Smooth muscle cell (in vitro differentiated cells): ENCODE results near the gene CACNA2D3. TPM values are rescaled to one million over a fixed set of nuclear protein-coding genes. Genes with fewer than 3 reads are reported as not detected.

Experiments
- DNase-seq: peaks from one replicate; lab custom pipeline; 2025; ENCODE audit not compliant: unreplicated experiment; lab: John Stamatoyannopoulos, UW
- H2AFZ ChIP-seq: fragments of 200-600 bp; sonication (generic); 2 replicates; pipeline ENCODE4 v1.6.0; 2016; ENCODE audit warnings: antibody characterized with exemption, low read depth, mild to moderate bottlenecking
- H3F3A ChIP-seq: fragments of 200-600 bp; sonication (generic); 2 replicates; pipeline ENCODE4 v1.6.0; 2017; ENCODE audit warnings: antibody characterized with exemption, low read depth
- H3K27ac ChIP-seq: fragments of 200-600 bp; sonication (generic); 2 replicates; pipeline ENCODE4 v1.5.1; 2016; ENCODE audit warnings: low read depth, mild to moderate bottlenecking
- H3K27me3 ChIP-seq: fragments of 200-600 bp; sonication (generic); 2 replicates; pipeline ENCODE4 v1.6.1; 2016; ENCODE audit warnings: low read depth, mild to moderate bottlenecking
- H3K36me3 ChIP-seq: fragments of 200-600 bp; sonication (generic); 2 replicates; pipeline ENCODE4 v1.5.1; 2016; ENCODE audit warnings: low read depth
- H3K4me1 ChIP-seq: fragments of 200-600 bp; sonication (generic); 2 replicates; pipeline ENCODE4 v1.5.1; 2016; ENCODE audit warnings: low read depth
- H3K4me2 ChIP-seq: fragments of 200-600 bp; sonication (generic); 2 replicates; pipeline ENCODE4 v1.6.0; 2016; ENCODE audit warnings: mild to moderate bottlenecking
- H3K4me3 ChIP-seq: fragments of 200-600 bp; sonication (generic); 2 replicates; pipeline ENCODE4 v1.5.1; 2016; ENCODE audit warnings: mild to moderate bottlenecking
- H3K79me2 ChIP-seq: fragments of 200-600 bp; sonication (generic); 2 replicates; pipeline ENCODE4 v1.6.0; 2016; ENCODE audit warnings: low read depth, mild to moderate bottlenecking
- H3K9ac ChIP-seq: fragments of 200-600 bp; sonication (generic); 2 replicates; pipeline ENCODE4 v1.6.0; 2016; ENCODE audit warnings: low read depth
- H3K9me3 ChIP-seq: fragments of 200-600 bp; sonication (generic); replicated peaks from 2 replicates; pipeline ENCODE4 v1.5.1; 2016; ENCODE audit warnings: low read depth
- H4K20me1 ChIP-seq: fragments of 200-600 bp; sonication (generic); 2 replicates; pipeline ENCODE4 v1.6.0; 2016; ENCODE audit warnings: low read depth
- CTCF ChIP-seq: fragments of 200-600 bp; sonication (generic); IDR thresholded peaks from 2 replicates; pipeline ENCODE4 v1.5.1; 2017; ENCODE audit warnings: borderline replicate concordance, mild to moderate bottlenecking, antibody characterized with exemption; ENCODE audit not compliant: insufficient read depth, poor library complexity, severe bottlenecking
- WGBS: methylation state at CpG from one replicate; pipeline ENCODE4 v1.1.7; 2016; ENCODE audit warnings: low lambda C conversion rate; 5-methylcytosine and 5-hydroxymethylcytosine counted together
- polyA plus RNA-seq: library from polyadenylated mRNA; unstranded; fragments of >200 nt; fragmentation: Nextera tagmentation; extraction: Ambion mirVana; gene quantifications from 2 replicates; pipeline ENCODE4 v1.2.1, GENCODE V29; 2016
- total RNA-seq: library from RNA; depleted of rRNA; stranded (reverse); fragments of >200 nt; gene quantifications from 2 replicates; pipeline ENCODE4 v1.2.3, GENCODE V29; 2014

The CACNA2D3 gene
- total and polyA plus RNA-seq, 2 experiments from 2014 or later, result 0.15 to 0.90 TPM

- 75% methylated on average over 12 of the region's 12 CpGs for WGBS
- no peak for DNase-seq
- Histone ChIP-seq H3K79me2 (no peaks in the 10 kb centered on the region), H3K4me1 (peaks cover 10% of the 10 kb centered on the region), H3K27me3 (peaks cover 6% of the 10 kb centered on the region), H3K9ac (no peak overlapping the region), H3F3A (no peaks in the 10 kb centered on the region), H3K4me3 (no peak overlapping the region), H4K20me1 (no peaks in the 10 kb centered on the region), H2AFZ (no peak overlapping the region), H3K27ac (no peak overlapping the region), H3K9me3 (no peaks in the 10 kb centered on the region), H3K4me2 (no peak overlapping the region), H3K36me3 (no peaks in the 10 kb centered on the region)
- no peak for TF ChIP-seq CTCF
Observed at GRCh38 chr3:54600441-54601204, 478.3 kb downstream of the CACNA2D3 start.

- DNase-seq, result no peak
- H3K79me2 ChIP-seq, result no peaks in the 10 kb centered on the region
- TF ChIP-seq CTCF, result no peak
- H3K27me3 ChIP-seq, result no peaks in the 10 kb centered on the region
- H3K36me3 ChIP-seq, result no peaks in the 10 kb centered on the region
- no peak overlapping the region for H3K4me3 ChIP-seq
- WGBS, result 95% methylated on average over 4 of the region's 4 CpGs
- H3F3A ChIP-seq, result no peaks in the 10 kb centered on the region
- no peak overlapping the region for H3K4me2 ChIP-seq
- no peak overlapping the region for H3K9ac ChIP-seq
- no peaks in the 10 kb centered on the region for H4K20me1 ChIP-seq
- peaks cover 10% of the 10 kb centered on the region for H3K4me1 ChIP-seq
- no peaks in the 10 kb centered on the region for H3K9me3 ChIP-seq
- no peak overlapping the region for H3K27ac ChIP-seq
- H2AFZ ChIP-seq, result no peak overlapping the region
Observed at GRCh38 chr3:54604495-54604894, 482.1 kb downstream of the CACNA2D3 start.

- no peaks in the 10 kb centered on the region for H3K4me1 ChIP-seq
- DNase-seq, result no peak
- H3K9me3 ChIP-seq, result no peaks in the 10 kb centered on the region
- no peaks in the 10 kb centered on the region for H3K36me3 ChIP-seq
- no peaks in the 10 kb centered on the region for H3K79me2 ChIP-seq
- no peak overlapping the region for H3K27ac ChIP-seq
- H4K20me1 ChIP-seq, result no peaks in the 10 kb centered on the region
- H3K9ac ChIP-seq, result no peak overlapping the region
- H3K4me3 ChIP-seq, result no peak overlapping the region
- TF ChIP-seq CTCF, result no peak
- H3K27me3 ChIP-seq, result no peaks in the 10 kb centered on the region
- no peak overlapping the region for H3K4me2 ChIP-seq
- H3F3A ChIP-seq, result no peaks in the 10 kb centered on the region
- H2AFZ ChIP-seq, result no peak overlapping the region
Observed at GRCh38 chr3:54608041-54608440, 485.7 kb downstream of the CACNA2D3 start.

- H3K9ac ChIP-seq, result no peak overlapping the region
- TF ChIP-seq CTCF, result no peak
- H3F3A ChIP-seq, result no peaks in the 10 kb centered on the region
- no peak overlapping the region for H3K4me3 ChIP-seq
- no peaks in the 10 kb centered on the region for H3K9me3 ChIP-seq
- no peaks in the 10 kb centered on the region for H3K27me3 ChIP-seq
- H2AFZ ChIP-seq, result no peak overlapping the region
- H3K4me2 ChIP-seq, result no peak overlapping the region
- H3K4me1 ChIP-seq, result no peaks in the 10 kb centered on the region
- H3K79me2 ChIP-seq, result no peaks in the 10 kb centered on the region
- 95% methylated on average over 4 of the region's 4 CpGs for WGBS
- H4K20me1 ChIP-seq, result no peaks in the 10 kb centered on the region
- H3K36me3 ChIP-seq, result no peaks in the 10 kb centered on the region
- DNase-seq, result no peak
- no peak overlapping the region for H3K27ac ChIP-seq
Observed at GRCh38 chr3:54619053-54619452, 496.7 kb downstream of the CACNA2D3 start.
